GM12878 (cell line): Measurements from ENCODE around the gene CIROP.

Source experiments
- CBX5 ChIP-seq: sonication (generic); IDR thresholded peaks from 2 replicates; pipeline ENCODE4 v1.6.1; 2016; ENCODE audit warnings: low read depth, moderate library complexity, mild to moderate bottlenecking, inconsistent platforms
- CHD4 ChIP-seq: fragments of 200-600 bp; sonication (generic); IDR thresholded peaks from 2 replicates; pipeline ENCODE4 v1.6.1; 2016; ENCODE audit warnings: mild to moderate bottlenecking
- CTCF ChIP-seq, 3 experiments: IDR thresholded peaks in 2 of 3; conservative IDR thresholded peaks in 1 of 3; 2 replicates each; pipeline ENCODE4 v1.5.1; 2011; ENCODE audit warnings: low read depth in 3 of 3, low read length in 3 of 3, mild to moderate bottlenecking in 3 of 3, control low read depth in 2 of 3, moderate library complexity in 2 of 3, inconsistent platforms in 1 of 3, mixed read lengths in 1 of 3; ENCODE audit not compliant: control insufficient read depth in 2 of 3, insufficient read depth in 1 of 3; ENCODE audit errors: extremely low read depth in 1 of 3
- ESRRA ChIP-seq: IDR thresholded peaks from 2 replicates; pipeline ENCODE4 v1.6.1; 2012; ENCODE audit warnings: mild to moderate bottlenecking, low read length, improper control_type of control experiment
- MAX ChIP-seq: IDR thresholded peaks from 2 replicates; pipeline ENCODE4 v1.6.1; 2012; ENCODE audit warnings: low read depth, low read length, improper control_type of control experiment
- POLR2A ChIP-seq: IDR thresholded peaks from 2 replicates; pipeline ENCODE4 v1.6.1; 2011; ENCODE audit warnings: low read depth, mild to moderate bottlenecking, low read length
- POLR2AphosphoS2 ChIP-seq: IDR thresholded peaks from 2 replicates; pipeline ENCODE4 v1.6.1; 2011; ENCODE audit warnings: low read depth, mild to moderate bottlenecking, low read length, improper control_type of control experiment, moderate library complexity
- REST ChIP-seq: IDR thresholded peaks from 2 replicates; pipeline ENCODE4 v1.6.1; 2012; ENCODE audit warnings: mild to moderate bottlenecking, low read depth, low read length
- SMC3 ChIP-seq: IDR thresholded peaks from 2 replicates; pipeline ENCODE4 v1.6.1; 2011; ENCODE audit warnings: low read length, improper control_type of control experiment, borderline replicate concordance
- SRF ChIP-seq, 2 experiments: IDR thresholded peaks; 2 replicates each; pipeline ENCODE4 v1.6.1; 2011; ENCODE audit warnings: low read depth in 2 of 2, low read length in 2 of 2, mild to moderate bottlenecking in 1 of 2, moderate library complexity in 1 of 2
- TAF1 ChIP-seq: IDR thresholded peaks from 2 replicates; pipeline ENCODE4 v1.6.1; 2011; ENCODE audit warnings: mild to moderate bottlenecking, low read depth, low read length, borderline replicate concordance
- TCF7 ChIP-seq: IDR thresholded peaks from 2 replicates; pipeline ENCODE4 v1.6.1; 2014; ENCODE audit warnings: antibody characterized with exemption, borderline replicate concordance
- YY1 ChIP-seq: IDR thresholded peaks from 2 replicates; pipeline ENCODE4 v1.6.1; 2011; ENCODE audit warnings: low read depth, mild to moderate bottlenecking, low read length

GRCh38 chr14:23139874-23140273, 35.1 kb upstream of the CIROP start:
- TF ChIP-seq POLR2A, result no peak
- no peak for TF ChIP-seq YY1
- TF ChIP-seq CBX5, result no peak
- no peak for TF ChIP-seq TAF1
- TF ChIP-seq CTCF (IDR thresholded peaks at IDR 0.05 in 2 of 3, conservative IDR thresholded peaks at IDR 0.05 in 1 of 3; ENCODE audit: control insufficient read depth in 2 of 3, extremely low read depth in 1 of 3, insufficient read depth in 1 of 3, low read depth in 3 of 3, low read length in 3 of 3), result no peak
- TF ChIP-seq MAX, result no peak
- no peak for TF ChIP-seq ESRRA
- no peak for TF ChIP-seq SMC3
- no peak for TF ChIP-seq POLR2AphosphoS2
- TF ChIP-seq SRF (IDR thresholded peaks at IDR 0.05; ENCODE audit: low read depth in 2 of 2, low read length in 2 of 2), result no peak
- no peak for TF ChIP-seq TCF7
- TF ChIP-seq REST, result no peak
- no peak for TF ChIP-seq CHD4
